Measurements from ENCODE around the gene LMBRD2.
"Not testable (repeated sequence)": the region's sequence is repeated elsewhere in the genome, so short reads cannot be mapped to it uniquely, and the experiment has no call there.

The LMBRD2 gene

DNA sequence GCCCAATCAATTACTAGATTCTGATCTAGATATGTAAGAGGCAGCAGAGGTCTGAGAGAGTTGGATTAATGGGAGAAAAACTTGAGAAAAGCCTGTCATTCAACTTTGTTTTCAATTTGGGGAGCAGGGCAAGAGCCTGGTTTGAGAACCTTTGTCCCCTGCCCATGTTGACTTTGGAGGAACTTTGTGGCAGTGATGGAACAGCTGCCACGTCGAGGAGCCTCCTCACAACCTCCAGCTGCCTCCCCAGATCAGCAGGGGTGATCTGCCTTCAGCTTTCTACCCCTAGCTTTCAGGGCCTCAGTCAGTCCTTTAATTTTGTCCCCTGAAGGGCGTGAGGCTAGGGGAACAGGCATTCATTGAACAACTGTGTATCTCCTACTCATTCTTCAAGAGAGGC is 8.9 kb upstream of the LMBRD2 start:
- no peak for DNase-seq

DNA sequence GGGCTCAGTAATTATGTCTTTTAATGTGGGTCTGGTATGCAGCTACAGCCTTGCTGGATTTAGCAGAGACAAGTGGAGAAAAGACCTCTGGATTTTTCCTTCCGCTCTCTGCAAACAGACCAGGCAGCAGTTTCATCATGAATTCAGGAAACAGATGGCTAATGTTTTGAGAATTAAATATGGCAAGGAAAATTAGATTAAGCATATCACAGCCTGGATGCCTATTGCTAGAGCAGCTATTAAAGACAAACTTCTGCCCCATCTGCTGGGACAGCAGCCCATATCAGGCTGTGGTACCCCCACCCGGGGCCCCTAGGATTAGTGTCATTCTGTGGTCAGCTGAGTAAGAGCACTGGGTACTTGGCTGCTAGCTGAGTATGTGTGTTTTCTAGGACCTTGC is 6.5 kb upstream of the LMBRD2 start:
- peak; percentile 53 for DNase-seq

DNA sequence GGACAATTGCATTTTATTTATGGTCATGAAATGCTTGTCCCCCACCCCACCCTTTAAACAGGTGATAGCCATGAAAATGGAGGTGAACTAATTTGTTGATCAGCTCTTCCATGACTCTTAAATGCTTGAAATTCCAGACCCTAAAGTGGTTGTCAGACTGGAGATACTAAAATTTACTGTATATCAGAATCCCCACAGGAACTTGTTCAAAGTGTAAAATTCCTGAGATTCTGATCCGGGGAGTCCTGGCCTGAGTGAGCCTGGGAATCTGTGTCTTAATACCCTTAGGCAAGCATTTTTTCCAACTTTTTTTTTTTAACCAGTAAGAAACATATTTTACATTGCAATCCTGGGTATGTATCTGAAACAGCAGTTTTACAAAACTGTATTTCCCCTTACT is 4.9 kb upstream of the LMBRD2 start:
- no peak for DNase-seq

DNA sequence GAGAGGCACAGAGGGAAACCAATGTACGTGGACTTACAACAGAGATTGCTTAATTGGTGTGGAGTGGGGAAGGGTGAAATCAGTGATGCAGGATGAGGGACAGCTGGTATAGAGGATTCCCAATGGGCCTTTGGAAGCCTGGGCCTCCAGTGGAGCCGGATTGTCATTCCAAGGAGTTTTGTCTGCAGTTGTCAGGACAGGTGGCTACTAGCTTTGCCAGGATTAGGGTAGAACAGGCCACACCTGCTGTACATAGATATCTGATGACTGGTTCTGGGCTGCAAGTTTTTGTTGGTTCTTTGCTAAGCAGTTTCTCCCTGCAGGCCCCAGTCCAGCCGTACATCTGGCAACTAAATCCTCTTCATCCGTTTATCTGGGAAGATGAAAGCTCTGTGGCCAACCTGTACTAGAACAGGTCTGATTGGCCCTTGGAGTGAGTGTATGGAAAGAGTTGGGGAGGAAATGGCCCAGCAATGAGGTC is 4.5 kb upstream of the LMBRD2 start:
- DNase-seq = peak; percentile 74

- DNase-seq = no peak
These were observed 3.6 kb upstream of the LMBRD2 start for GRCh38 chr5:36155291-36155690.

DNA sequence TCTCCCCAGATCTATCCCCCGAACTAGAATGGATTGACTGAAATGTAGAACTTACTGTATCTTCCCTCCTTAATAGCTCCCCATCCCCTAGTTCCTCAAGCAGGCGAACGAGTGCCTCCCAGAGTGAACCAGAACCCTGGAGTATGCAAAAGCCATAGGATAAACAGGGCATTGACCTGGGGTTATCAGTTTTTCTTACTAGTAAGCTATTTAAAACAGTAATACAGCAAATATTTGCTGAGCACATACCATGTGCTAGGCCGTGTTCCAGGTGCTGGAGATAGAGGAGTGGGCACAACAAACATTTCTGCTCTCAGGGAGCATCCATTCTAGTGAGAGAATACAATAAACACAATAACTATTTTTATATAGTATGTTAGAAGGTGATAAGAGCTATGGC is 2.0 kb upstream of the LMBRD2 start:
- no peak for DNase-seq

GRCh38 chr5:36153298-36153677 is 1.6 kb upstream of the LMBRD2 start:
- no peak for DNase-seq

GRCh38 chr5:36152324-36153297 is 924 bp upstream of the LMBRD2 start:
- no peak for DNase-seq

DNA sequence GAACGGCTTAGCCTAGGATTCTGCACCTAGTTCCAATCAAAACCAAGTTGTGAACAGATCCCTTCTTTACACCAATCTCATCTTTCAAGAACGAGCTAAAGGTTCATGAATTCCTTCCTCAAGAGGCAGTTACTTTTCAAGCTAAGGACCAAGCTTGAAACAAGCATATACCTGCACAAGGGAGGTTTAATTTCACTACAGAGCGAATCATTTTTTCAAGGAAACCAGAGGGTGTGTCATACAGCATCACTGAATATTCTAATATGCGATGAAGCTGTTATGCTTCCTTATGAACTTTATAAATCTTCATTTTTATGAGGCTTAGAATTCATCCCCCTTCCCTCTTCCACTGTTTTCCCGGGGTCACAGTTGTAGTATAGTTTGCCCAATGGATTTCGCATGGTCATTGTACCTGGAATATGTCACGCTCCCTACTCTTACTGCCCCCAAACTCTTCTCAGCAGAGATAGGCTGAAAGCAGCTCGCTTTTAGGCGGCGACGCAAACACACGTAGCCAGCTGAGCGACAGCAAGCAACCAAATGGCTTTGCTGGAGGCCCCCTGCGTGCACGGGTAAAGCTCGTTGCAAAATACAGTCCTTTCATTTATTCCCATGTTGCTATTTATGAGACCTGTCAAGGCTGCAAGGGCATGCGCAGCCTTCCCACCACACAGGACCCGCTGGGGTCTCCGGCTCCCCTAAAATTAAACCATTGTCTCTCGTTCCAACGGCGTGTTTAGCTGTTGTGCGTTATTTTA is 832 bp downstream of the LMBRD2 start:
- DNase-seq = peak; percentile 55

- DNase-seq = no peak
These were observed 4.0 kb downstream of the LMBRD2 start for GRCh38 chr5:36147681-36148080.

DNA sequence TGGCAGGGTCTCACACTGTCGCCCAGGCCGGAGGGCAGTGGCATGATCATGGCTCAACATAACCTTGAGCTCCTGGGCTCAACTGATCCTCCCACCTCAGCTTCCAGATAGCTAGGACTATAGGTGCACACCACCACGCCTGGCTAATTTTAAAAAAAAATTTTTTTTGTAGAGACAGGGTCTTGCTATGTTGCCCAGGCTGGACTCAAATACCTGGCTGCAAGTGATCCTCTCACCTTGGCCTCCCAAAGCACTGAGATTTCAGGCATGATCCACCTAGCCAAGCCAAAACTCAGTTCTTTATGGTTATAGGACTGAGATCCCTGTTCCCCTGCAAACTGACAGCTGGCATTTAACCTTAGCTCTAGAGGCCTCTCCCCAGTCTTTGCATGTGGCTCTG is 5.3 kb downstream of the LMBRD2 start:
- no peak for DNase-seq

- no peak for DNase-seq
These were observed 6.4 kb downstream of the LMBRD2 start for GRCh38 chr5:36145311-36145710.

GRCh38 chr5:36138900-36139683 is 12.6 kb downstream of the LMBRD2 start:
- DNase-seq = no peak

GRCh38 chr5:36136581-36136980 is 15.1 kb downstream of the LMBRD2 start:
- DNase-seq = no peak

- DNase-seq = no peak
These were observed 15.7 kb downstream of the LMBRD2 start for GRCh38 chr5:36135988-36136387.

DNA sequence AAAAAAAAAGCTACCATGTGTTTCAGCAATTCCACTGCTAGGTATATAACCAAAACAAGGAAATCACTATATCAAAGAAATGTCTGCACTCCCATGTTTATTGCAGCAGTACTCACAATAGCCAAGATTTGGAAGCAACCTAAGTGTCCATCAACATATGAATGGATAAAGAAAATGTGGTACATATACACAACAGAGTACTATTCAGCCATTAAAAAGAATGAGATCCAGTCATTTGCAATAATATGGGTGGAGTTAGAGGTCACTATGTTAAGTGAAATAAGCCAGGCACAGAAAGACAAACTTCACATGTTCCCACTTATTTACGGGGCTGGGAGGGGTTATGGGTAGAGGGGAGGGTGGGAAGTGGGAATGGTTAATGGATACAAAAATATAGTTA is 18.7 kb downstream of the LMBRD2 start:
- DNase-seq = not testable (repeated sequence)

- not testable (repeated sequence) for DNase-seq
These were observed 22.0 kb downstream of the LMBRD2 start for GRCh38 chr5:36129666-36130065.

GRCh38 chr5:36128795-36129194 is 22.9 kb downstream of the LMBRD2 start:
- no peak for DNase-seq

DNA sequence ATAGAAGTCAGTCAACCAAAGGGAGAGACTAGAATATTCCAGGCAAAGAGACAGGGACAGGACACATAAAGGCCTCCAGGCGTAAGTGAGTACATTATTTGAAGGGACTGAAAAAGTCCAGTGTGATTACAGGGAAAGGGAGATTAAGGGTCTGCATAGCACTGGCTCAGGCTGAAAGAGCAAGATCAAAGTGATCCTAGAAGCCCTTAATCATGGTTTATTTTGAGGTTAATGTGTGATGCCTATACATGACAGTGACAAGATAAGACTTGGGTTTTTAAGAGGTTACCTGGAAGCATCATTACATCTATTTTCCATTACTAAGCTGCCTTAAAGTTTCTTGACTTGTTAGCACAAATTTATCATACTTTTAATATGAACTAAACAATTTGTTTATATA is 25.8 kb downstream of the LMBRD2 start:
- DNase-seq = no peak

- no peak for DNase-seq
These were observed 40.4 kb downstream of the LMBRD2 start for GRCh38 chr5:36111238-36111637.

DNA sequence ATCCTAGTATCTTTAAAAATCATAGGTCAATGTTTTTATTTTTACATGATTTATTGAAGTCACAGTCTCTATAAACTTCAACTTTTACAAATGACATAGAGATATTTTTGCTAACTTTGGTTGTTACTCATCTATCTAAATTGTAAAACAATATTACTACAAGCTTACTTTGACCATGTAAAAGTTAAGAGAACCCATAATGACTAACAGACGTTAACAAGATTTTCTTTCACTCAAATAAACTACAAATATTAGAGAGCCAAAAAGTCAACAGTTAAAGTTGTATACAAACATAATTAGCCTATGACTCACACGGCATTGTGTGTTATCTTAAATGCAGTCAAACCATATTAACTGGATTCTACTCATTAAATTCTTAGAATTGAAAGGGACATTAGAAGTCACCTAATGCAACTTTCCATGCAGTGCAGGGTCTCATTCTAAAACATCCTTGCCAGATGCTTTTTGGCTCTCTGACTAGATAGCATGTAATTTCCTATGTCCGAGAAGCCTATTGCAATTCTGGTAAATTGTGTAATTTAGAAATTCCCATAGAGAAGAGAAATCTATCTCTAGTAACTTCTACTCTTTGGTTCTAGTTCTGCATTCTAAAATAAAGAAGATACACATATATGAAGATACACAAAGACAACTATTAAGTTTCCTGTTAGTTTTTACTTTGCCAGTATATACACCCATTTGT is 42.8 kb downstream of the LMBRD2 start:
- DNase-seq = no peak

GRCh38 chr5:36105819-36106218 is 45.9 kb downstream of the LMBRD2 start:
- DNase-seq = no peak

Data from femur (tissue), 1 donor.